ENCODE data around the gene MOSPD3. TPM values are rescaled to one million over a fixed set of nuclear protein-coding genes. Genes with fewer than 3 reads are reported as not detected.
A peak's percentile ranks its signal among the peaks of the same experiment; 100 is the strongest.

MOSPD3 gene
- total and polyA plus RNA-seq, 2 of the 13 experiments (the other 11 are each of a cell fraction or from before 2014, with no cell fraction given) = 7.6 to 8.8 TPM

DNA sequence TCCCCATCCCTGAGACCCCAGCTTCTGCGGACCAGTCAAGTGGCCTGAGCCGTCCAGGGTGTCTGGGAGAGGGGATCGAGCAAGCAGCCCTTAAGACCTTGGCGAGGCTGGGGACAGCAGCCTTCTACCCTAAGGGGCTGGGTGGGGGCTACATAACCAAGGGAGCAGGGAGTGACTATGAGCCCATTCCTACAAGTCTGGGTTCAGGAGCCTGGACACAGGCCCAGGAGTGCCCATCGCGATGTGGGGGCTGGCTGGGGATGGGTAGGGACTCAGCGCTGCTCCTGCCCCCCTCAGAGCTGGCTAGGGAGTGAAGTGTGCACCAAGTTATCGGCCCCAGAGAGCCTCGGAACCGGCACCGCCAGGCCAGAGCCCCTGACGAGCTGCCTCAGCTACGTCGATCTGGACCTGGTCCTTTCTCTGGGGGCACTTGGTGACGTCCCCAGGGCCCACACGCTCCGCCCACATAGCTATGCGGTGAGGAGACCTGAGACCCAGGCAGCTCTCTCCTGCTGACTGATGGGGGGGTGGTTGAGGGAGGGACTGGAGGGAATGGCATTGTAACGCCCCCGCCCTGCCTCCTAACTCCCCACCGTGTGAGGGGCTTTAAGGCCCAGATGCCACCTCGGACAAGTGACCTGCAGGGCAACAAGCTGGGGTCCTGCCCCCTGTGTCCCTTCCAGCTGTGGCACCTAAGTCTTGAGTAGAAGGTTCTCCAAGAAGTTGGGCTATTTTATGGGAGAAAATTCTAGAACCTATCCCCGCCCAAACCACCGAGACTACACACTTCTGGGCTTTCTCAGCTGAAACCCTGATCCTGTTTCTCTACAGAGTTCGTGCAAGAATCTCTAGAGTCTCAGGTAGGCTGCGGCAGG, 41.1 kb upstream of the MOSPD3 start (continued):
- TF ChIP-seq, protein P1, sequence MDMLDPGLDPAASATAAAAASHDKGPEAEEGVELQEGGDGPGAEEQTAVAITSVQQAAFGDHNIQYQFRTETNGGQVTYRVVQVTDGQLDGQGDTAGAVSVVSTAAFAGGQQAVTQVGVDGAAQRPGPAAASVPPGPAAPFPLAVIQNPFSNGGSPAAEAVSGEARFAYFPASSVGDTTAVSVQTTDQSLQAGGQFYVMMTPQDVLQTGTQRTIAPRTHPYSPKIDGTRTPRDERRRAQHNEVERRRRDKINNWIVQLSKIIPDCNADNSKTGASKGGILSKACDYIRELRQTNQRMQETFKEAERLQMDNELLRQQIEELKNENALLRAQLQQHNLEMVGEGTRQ (IDR thresholded peaks at IDR 0.05; ENCODE audit: low read depth, low read length) = no peak
- TF ChIP-seq, protein P1 (CRISPR knock-in tag; IDR thresholded peaks at IDR 0.05; ENCODE audit: borderline replicate concordance) = no peak
- TF ChIP-seq, protein P2, sequence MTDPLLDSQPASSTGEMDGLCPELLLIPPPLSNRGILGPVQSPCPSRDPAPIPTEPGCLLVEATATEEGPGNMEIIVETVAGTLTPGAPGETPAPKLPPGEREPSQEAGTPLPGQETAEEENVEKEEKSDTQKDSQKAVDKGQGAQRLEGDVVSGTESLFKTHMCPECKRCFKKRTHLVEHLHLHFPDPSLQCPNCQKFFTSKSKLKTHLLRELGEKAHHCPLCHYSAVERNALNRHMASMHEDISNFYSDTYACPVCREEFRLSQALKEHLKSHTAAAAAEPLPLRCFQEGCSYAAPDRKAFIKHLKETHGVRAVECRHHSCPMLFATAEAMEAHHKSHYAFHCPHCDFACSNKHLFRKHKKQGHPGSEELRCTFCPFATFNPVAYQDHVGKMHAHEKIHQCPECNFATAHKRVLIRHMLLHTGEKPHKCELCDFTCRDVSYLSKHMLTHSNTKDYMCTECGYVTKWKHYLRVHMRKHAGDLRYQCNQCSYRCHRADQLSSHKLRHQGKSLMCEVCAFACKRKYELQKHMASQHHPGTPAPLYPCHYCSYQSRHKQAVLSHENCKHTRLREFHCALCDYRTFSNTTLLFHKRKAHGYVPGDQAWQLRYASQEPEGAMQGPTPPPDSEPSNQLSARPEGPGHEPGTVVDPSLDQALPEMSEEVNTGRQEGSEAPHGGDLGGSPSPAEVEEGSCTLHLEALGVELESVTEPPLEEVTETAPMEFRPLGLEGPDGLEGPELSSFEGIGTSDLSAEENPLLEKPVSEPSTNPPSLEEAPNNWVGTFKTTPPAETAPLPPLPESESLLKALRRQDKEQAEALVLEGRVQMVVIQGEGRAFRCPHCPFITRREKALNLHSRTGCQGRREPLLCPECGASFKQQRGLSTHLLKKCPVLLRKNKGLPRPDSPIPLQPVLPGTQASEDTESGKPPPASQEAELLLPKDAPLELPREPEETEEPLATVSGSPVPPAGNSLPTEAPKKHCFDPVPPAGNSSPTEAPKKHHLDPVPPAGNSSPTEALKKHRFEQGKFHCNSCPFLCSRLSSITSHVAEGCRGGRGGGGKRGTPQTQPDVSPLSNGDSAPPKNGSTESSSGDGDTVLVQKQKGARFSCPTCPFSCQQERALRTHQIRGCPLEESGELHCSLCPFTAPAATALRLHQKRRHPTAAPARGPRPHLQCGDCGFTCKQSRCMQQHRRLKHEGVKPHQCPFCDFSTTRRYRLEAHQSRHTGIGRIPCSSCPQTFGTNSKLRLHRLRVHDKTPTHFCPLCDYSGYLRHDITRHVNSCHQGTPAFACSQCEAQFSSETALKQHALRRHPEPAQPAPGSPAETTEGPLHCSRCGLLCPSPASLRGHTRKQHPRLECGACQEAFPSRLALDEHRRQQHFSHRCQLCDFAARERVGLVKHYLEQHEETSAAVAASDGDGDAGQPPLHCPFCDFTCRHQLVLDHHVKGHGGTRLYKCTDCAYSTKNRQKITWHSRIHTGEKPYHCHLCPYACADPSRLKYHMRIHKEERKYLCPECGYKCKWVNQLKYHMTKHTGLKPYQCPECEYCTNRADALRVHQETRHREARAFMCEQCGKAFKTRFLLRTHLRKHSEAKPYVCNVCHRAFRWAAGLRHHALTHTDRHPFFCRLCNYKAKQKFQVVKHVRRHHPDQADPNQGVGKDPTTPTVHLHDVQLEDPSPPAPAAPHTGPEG (CRISPR knock-in tag; IDR thresholded peaks at IDR 0.05) = no peak
- TF ChIP-seq ZNF530 (CRISPR knock-in tag; IDR thresholded peaks at IDR 0.05; ENCODE audit: low read depth) (no peak), ZNF274 (CRISPR knock-in tag; IDR thresholded peaks at IDR 0.05) (no peak; the same call in 1 of the 2 replicates), KMT2B (CRISPR knock-in tag; IDR thresholded peaks at IDR 0.05) (no peak), RFX1 (IDR thresholded peaks at IDR 0.05) (no peak), ATAD3A (CRISPR knock-in tag; IDR thresholded peaks at IDR 0.05) (no peak), TARDBP (CRISPR knock-in tag; IDR thresholded peaks at IDR 0.05) (peak; percentile 67), HDAC6 (IDR thresholded peaks at IDR 0.05; ENCODE audit: low read depth, low read length) (no peak), ZFY (CRISPR knock-in tag; IDR thresholded peaks at IDR 0.05) (no peak), ZMYM3 (CRISPR knock-in tag; IDR thresholded peaks at IDR 0.05) (no peak), TMF1 (CRISPR knock-in tag; IDR thresholded peaks at IDR 0.05; ENCODE audit: low read depth) (peak; percentile 48; the same call in 1 of the 2 replicates), MBD4 (IDR thresholded peaks at IDR 0.05; ENCODE audit: borderline replicate concordance, low read length) (no peak)
- TF ChIP-seq, protein P3, sequence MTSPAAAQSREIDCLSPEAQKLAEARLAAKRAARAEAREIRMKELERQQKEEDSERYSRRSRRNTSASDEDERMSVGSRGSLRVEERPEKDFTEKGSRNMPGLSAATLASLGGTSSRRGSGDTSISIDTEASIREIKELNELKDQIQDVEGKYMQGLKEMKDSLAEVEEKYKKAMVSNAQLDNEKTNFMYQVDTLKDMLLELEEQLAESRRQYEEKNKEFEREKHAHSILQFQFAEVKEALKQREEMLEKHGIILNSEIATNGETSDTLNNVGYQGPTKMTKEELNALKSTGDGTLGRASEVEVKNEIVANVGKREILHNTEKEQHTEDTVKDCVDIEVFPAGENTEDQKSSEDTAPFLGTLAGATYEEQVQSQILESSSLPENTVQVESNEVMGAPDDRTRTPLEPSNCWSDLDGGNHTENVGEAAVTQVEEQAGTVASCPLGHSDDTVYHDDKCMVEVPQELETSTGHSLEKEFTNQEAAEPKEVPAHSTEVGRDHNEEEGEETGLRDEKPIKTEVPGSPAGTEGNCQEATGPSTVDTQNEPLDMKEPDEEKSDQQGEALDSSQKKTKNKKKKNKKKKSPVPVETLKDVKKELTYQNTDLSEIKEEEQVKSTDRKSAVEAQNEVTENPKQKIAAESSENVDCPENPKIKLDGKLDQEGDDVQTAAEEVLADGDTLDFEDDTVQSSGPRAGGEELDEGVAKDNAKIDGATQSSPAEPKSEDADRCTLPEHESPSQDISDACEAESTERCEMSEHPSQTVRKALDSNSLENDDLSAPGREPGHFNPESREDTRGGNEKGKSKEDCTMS (CRISPR knock-in tag; conservative IDR thresholded peaks at IDR 0.05) = no peak
- TF ChIP-seq, protein P4, sequence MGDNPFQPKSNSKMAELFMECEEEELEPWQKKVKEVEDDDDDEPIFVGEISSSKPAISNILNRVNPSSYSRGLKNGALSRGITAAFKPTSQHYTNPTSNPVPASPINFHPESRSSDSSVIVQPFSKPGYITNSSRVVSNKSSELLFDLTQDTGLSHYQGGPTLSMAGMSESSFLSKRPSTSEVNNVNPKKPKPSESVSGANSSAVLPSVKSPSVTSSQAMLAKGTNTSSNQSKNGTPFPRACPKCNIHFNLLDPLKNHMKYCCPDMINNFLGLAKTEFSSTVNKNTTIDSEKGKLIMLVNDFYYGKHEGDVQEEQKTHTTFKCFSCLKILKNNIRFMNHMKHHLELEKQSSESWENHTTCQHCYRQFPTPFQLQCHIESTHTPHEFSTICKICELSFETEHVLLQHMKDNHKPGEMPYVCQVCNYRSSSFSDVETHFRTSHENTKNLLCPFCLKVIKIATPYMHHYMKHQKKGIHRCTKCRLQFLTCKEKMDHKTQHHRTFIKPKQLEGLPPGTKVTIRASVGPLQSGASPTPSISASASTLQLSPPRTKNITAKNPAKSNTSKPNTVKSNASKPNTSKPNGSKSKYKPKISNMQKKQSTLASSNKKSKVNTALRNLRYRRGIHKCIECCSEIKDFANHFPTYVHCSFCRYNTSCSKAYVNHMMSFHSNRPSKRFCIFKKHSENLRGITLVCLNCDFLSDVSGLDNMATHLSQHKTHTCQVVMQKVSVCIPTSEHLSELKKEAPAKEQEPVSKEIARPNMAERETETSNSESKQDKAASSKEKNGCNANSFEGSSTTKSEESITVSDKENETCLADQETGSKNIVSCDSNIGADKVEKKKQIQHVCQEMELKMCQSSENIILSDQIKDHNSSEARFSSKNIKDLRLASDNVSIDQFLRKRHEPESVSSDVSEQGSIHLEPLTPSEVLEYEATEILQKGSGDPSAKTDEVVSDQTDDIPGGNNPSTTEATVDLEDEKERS (CRISPR knock-in tag; IDR thresholded peaks at IDR 0.05) = no peak
